T-helper 1 cell treated with Interleukin-12 subunit alpha and Interleukin-12 subunit beta and Interleukin-4 antibody, amounts not matched to agents 30 ng/mL and 1 ng/mL, for 36 hours (primary cell): ENCODE measurements around the gene POMGNT1. TPM values are rescaled to one million over a fixed set of nuclear protein-coding genes. Genes with fewer than 3 reads are reported as not detected.

Experiments used
- intact Hi-C: fragments of 100-400 bp; cut with micrococcal nuclease; formaldehyde crosslinking; loops from one replicate; pipeline ENCODE4 v1.15.1; 2024
- total RNA-seq: library from RNA; stranded (reverse); gene quantifications from 2 replicates; pipeline ENCODE4 v1.2.3, GENCODE V29; 2022

Gene POMGNT1
- total RNA-seq, 1 donor from 2014 or later, result 51.2 TPM

DNA sequence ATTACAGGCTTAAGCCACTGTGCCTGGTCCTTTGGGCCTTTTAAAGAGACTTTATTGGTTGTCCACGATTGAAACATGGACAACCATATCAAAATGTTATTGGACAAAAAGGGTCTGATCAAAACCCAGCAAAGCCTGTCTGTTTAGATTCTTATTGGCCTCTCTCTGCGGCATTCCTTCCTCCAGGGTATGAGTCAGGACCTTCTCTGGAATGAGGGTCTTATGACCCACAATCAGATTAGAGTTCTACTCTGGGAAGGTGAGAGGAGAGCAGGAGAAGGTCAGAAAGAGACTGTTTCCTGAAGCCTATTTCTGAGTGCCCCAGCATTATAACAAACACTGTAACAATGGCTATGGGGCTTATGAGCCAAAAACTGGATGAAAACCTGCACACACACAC lies 12.8 kb upstream of the POMGNT1 start:
- intact Hi-C loops, result no loop called here

DNA sequence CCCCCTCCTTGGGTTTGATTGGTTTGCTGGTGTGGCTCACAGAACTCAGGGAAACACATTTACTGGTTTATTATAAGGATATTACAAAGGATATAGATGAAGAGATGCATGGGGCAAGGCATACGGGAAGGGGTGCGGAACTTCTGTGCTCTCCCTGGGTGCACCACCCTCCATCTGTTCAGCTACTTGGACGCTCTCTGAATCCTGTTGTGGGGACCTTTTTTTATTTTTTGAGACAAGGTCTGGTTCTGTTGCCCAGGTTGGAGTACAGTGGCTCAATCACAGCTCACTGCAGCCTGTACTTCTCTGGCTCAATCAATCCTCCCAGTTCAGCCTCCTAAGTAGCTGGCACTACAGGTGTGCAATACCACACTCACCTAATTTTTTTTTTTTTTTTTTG lies 12.3 kb upstream of the POMGNT1 start:
- intact Hi-C loops, result no loop called here

- intact Hi-C loops, result no loop called here
These were observed 8.2 kb upstream of the POMGNT1 start for GRCh38 chr1:46206399-46206798.

GRCh38 chr1:46205791-46206190 lies 7.6 kb upstream of the POMGNT1 start:
- intact Hi-C loops, result no loop called here

DNA sequence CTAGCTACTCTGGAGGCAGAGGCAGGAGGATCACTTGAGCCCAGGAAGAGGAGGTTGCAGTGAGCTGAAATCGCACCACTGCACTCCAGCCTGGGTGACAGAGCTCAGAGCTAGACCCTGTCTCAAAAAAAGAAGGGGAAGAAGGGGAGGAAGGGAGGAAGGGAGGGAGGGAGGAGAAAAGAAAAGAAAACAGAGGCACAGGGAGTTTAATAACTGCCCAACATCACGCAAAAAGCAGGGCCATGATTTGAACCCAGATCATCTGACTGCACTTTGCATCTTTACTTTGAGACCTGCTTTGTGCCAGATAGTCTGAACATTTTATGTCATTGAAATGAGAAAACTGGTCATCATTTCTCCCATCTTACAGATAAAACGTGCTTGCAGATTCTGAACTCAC lies 6.9 kb upstream of the POMGNT1 start:
- intact Hi-C loops, result no loop called here

DNA sequence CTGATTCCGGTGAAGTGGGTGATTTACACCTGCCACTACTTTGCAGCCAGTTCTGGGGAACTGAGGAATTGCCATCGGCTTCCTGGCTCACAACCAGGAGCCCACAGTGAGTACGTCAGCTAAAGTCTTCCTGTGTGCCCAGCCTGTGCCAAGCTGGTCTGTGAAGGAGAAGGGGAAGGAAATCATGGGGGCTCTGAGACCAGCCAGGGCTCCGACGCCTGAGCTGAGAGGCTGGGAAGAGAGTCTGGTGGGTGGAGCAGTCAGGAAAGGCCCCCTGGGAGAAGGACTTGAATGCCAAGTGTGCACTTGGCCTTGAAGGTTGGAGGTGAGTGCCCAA lies 6.1 kb upstream of the POMGNT1 start:
- intact Hi-C loops, result no loop called here

DNA sequence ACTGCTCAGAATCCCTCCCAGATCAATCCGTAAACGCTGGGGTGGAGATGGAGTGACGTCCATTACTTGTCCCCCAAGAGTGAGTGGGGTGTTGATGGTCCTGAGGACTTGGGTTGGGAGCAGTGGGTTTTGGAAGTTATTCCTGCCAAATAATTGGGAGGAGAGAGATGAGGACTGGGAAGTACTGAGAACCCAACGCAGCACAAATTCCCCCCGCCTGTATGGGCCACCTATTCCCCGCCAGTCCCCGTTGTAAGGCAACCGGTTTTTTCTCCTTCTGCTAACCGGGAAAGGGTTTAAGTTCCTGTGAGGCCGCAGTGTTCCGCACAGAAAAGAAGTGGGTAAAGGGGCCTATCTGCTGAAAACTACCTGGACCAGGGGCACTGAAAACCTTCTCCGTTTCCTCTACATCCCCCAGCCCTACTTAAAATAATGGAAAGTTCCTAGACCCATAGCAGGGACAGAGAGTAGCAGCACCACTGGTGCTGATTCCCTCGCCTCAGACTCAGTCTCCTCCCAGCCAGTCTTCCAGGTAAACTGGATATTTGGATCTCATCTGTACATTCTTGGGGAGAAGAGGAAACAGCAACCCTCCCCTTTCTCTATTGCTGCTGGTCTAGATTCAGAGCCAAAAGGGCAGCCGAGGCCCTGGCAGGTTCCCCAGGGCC lies 5.6 kb upstream of the POMGNT1 start:
- intact Hi-C loops, result no loop called here

DNA sequence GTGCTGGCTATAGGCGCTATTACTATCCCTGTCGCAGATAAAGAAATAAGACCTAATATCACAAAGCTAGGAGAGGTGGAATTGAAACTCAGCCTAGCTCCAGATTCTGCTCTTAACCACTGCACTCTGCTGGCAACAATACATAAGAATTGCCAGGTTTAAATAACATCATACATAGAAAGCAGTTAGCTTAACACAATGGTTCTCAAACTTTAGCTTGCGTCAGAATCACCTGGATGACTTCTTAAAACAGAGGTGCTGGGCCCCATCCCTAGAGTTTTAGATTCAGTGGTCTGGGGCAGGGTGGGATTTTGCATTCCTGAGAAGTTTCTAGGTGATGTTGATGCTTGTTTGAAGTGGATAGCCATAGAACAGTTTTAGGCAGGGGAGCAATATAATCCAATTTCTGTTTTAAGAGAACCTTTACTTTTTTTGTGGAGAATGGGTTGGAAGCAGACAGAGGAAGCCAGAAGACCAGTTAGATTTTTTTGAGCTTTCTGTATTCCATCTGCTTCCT lies 1.1 kb upstream of the POMGNT1 start:
- intact Hi-C loops, result loop anchor here (2.0 to 10.0 kb wide), 2 partner anchors 614 to 1184 kb away; partner anchors contain the start of genes HECTD3, NASP and UROD

DNA sequence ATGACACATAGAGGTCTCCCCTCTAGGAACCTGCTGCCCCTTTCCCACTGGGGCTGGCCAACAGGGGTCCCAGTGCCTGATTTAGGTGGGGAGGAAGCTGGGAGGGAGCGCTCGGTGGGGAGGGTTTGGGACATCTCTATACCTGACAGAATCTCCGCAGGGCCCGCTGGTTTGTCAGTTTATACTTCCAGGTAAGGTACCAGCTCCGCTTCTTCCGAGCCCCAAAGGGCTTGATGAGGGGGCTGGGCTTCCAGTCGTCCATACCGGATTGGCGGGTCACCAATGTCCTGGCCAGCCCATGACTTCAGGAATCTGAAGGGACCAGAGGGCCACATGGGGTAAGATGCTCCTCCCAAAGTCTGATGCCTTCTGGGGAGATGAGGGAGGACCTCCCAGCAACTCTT lies 672 bp downstream of the POMGNT1 start:
- intact Hi-C loops, result loop anchor here (10.0 kb wide), 1 partner anchor 1183 kb away; the partner anchor contains the start of genes HECTD3 and UROD

DNA sequence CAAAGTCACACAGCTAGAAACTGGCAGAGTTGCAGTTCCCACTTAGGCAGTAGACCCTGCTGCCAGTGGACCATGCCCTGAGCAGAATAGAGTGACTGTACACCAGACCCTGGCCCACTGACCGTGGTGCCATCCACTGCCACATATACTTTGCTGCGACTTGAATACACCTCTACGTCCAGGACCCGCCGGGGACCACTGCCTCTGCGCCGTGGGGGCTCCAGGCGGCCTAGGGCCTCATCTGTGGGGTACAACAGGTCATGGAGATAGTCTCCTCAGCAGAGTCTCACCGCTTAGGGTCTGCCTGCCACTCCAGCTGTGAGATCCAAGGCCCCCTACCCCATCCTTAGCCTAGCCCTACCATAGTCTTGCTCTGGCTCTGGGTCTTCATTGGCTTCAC lies 1.6 kb downstream of the POMGNT1 start:
- intact Hi-C loops, result loop anchor here (10.0 kb wide), 1 partner anchor 1182 kb away; the partner anchor contains the start of genes HECTD3 and UROD

DNA sequence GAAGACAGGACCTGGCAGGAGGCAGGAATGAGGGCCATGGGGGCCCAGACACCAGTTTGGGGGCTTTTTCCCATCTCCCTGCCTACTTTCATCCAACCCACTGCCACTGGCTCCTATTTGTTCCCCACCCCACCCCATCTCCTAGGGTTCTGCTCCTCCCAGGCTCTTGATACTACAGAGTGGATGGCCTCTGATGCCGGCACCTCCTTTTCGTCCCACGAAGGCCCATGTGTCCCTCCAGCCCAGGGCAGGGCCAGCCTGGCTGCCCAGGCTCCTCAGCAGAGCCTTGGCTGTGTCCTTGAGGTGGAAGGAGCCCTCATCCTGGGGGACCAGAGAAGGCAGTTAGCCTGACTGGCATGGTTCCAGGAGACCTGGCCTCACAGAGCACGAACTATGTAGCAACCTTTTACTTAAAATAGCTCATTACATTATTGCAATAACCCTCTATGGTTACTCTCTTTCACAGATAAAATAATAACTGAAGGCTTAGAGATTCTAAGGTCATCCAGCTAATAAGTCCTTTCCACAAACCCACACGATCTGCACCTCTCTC lies 3.5 kb downstream of the POMGNT1 start:
- intact Hi-C loops, result loop anchor here (10.0 kb wide), 1 partner anchor 1180 kb away; the partner anchor contains the start of genes HECTD3 and UROD

- intact Hi-C loops, result loop anchor here (10.0 kb wide), 1 partner anchor 1179 kb away; the partner anchor contains the start of genes HECTD3 and UROD
These were observed 4.2 kb downstream of the POMGNT1 start for GRCh38 chr1:46193984-46194570.

DNA sequence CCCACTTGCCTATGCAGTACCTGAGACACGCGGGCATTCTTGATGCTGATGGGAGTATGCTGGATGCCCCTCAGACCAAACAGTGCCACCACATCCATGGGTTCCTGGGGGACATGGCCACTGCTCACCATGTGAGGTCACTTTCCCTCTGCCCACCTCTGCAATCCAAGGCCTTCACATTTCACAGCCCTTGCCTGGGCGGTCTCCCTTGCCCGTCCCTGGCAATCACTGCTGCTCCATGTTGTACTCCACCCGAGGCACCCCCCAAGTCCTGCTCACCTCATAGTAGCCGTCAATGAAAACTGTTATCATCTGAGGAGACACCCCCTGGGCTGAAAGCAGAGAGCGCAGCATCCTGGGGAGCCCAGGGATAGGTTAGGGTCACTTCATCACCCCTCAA lies 4.9 kb downstream of the POMGNT1 start:
- intact Hi-C loops, result loop anchor here (10.0 kb wide), 1 partner anchor 1178 kb away; the partner anchor contains the start of genes HECTD3 and UROD

DNA sequence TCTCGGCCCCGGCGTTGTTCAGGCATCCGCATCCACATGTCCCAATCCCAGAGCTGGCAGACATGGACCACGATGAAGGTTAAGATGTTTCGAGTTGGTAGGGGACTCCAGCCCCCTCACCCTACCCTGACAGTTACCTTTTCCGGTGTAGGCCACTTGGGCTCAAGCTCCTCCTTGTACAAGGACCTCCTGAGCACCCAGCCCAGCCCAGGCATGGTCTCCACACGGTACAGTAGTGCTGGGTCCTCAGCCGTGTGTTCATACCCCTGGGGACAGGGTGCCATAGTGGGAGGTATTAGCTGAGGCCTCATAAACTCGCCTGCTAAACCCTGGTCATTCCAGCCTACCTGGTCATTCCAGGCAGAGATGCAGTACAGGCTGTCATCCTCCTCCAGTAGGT lies 6.1 kb downstream of the POMGNT1 start:
- intact Hi-C loops, result loop anchor here (10.0 kb wide), 1 partner anchor 1177 kb away; the partner anchor contains the start of genes HECTD3 and UROD

DNA sequence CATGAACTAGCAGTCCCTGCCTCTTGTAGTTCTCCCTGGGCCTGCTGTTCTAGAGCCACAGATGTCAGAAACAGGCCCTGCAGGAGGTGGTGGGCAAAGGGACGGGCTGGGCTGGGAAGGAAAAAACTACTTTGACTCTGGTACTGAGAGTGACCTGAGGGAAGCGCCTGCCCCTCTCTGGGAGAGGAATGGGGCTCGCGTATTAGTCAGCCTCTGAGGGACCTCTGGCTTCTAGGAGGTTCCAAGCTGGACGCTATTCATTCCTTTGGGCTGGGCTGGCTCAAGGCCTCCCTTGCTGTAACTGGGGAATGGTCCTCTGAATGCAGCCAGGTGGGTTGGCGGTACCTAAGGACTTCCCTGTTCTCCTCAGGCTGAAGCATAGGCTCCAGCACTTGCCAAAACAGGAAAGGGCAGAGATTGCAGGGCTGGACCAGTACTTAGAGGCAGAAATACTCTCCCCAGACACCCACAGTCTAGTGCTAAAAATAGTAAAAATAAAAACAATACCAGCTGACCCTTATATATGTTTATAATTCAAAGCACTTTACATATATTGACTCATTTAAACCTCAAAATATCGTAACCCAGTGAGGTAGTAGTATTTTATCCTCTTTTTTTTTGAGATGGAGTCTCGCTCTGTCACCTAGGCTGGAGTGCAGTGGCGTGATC lies 7.1 kb downstream of the POMGNT1 start:
- intact Hi-C loops, result loop anchor here (10.0 kb wide), 1 partner anchor 1176 kb away; the partner anchor contains the start of genes HECTD3 and UROD

GRCh38 chr1:46190539-46190938 lies 7.7 kb downstream of the POMGNT1 start:
- intact Hi-C loops, result loop anchor here (10.0 kb wide), 1 partner anchor 1176 kb away; the partner anchor contains the start of genes HECTD3 and UROD

DNA sequence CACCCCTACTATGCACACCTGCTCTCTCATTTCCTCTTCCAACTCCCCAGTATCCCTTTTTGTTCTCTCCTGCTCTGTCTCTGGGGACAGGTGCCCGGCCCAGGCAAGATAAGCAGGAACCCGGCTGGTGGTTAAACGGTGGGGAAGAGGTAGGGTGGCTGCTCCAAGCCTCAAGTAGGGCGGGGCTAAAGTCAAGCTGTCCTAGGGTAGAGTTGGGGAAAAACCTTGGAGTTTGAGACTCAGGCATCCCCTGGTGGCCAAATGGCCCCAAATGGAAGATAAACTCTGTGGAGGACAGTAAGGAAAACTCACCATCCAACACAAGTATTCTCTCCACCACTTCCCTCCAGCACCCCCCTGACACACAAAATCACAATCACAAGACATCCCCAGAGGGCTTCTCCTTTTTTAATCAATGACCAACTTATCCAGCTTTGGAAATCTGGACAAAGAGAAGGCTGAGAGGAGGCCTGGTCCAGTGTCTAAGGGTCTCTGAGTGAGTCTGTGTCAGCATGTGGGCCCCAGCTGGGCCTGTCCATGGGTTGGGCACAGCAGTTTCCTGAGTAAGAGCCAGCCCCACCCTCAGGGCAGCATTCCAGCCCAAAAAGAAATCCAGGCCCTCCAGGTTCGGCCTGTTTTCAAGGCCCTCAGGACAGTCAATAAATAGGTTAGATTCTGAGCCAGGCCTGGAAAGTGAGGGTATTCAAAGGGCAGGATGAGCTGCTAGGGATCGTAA lies 9.8 kb downstream of the POMGNT1 start:
- intact Hi-C loops, result no loop called here

DNA sequence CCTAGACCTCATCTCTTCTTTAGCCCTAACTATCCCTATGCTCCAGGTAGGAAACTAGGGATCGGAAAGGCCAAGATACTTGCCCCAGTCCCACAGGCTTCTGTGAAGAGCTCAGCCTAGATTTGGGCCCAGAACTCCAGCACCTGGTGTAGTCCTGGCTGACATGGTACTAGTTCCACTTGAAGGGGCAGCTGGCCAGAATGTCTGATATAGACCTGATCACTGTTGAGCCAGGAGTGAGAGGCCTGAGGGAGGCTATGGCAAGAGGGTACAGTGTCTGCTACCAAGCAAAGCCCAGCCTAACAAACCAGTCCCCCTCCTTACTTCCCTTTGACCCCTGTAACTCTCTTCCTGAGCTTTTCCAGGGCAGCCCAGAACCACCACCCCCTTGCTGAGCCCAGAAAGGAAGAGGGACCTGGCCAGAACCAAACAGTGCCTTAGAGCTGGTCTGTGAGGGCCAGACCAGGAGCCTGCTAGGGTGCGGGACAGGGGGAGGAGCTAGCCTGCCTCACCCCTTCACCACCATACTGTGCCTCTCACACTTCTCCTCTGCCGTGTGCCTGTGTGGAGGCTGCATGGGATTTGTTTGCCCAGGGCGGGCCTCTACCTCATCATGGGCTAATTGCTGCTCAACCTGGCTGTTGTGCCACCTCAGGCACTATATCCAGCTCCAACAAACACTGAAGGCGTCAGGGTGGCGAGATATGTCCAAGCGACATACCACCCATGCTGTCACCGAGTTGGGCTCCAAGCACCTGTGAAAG lies 10.9 kb downstream of the POMGNT1 start:
- intact Hi-C loops, result no loop called here

DNA sequence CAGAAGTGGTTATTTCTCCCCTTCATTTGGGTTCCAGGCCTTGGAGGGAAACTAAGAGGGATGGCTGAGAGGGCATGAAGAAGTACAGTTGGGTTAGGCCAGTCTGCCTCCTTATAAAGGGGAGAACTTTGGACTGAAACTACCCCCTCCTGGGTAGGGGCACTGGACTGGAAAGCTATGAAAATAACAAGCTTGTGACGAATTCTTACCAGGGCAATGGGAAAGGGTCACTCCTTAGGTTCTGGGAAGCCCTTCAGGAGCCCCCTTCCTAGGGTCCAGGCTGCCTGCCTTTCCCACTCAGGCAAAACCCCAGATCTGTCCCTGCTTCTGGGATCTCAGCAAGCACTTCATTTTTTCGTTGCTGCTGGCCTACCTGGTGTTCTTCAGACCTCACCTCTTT lies 12.2 kb downstream of the POMGNT1 start:
- intact Hi-C loops, result no loop called here
